Measurements from ENCODE around the gene CARMIL1.

Gene CARMIL1

GRCh38 chr6:25639653-25640052 lies 360.5 kb downstream of the CARMIL1 start:
- TF ChIP-seq CTCF (conservative IDR thresholded peaks at IDR 0.05): no peak
- H3K27ac ChIP-seq: peak overlapping the region; percentile 95; the same call in 1 of the 2 replicates

DNA sequence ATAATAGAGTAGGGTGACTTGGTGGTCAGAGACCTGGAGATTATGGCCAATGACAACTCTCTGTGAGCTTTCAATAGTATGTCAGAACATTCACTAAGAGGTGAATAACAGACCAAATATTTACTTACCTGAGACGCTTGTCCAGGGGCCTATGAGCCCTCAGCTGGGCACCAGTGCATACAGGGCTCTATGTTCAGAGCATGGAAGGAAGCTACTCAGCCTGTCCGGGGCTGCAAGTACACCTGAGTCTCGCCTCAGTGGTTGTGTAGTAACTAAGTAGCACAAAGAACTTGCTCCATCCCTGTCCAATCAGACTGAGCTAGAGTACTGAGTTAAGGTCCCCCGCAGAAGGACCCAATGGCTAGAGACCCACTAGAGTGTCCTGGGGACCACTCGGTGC lies 361.3 kb downstream of the CARMIL1 start:
- H3K27ac ChIP-seq: peak overlapping the region; percentile 95
- no peak for TF ChIP-seq CTCF (conservative IDR thresholded peaks at IDR 0.05)

DNA sequence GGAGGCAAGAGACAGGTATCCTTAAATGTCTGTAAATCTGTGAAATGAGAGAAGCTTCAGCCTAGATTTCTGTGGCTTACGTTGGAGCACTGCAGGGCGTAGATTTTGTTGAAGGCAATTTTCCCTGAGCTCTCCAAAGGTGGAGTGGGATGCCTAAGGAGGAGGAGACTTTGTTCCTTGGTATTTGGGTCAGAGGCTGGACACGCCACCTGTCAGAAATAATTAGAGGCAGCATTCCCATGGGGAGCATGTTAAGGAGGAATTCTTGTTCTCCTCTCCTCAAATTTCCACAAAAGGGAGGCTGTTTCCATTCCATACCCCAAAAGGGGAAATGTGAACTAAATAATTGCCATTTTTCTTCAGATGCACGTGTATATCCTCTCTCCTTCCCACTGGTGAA lies 361.7 kb downstream of the CARMIL1 start:
- H3K27ac ChIP-seq: peak overlapping the region; percentile 95
- TF ChIP-seq CTCF (conservative IDR thresholded peaks at IDR 0.05): no peak

DNA sequence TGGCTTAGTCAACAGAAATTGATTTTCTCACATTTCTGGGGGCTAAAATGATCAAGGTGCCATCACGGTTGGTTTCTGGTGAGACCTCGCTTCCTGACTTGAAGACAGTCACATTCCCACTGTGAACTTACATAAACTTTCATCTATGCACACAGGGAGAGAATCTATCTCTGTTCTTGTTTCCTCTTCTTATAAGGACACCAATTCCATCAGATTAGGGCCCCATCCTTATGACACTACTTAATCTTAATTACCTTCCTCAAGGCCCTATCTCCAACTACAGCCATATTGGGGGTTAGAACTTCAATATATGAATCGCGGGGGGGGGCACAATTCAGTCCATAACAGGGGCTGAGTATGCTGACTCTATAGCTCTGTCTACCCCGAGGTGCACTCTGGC lies 362.2 kb downstream of the CARMIL1 start:
- no peak for TF ChIP-seq CTCF (conservative IDR thresholded peaks at IDR 0.05)

DNA sequence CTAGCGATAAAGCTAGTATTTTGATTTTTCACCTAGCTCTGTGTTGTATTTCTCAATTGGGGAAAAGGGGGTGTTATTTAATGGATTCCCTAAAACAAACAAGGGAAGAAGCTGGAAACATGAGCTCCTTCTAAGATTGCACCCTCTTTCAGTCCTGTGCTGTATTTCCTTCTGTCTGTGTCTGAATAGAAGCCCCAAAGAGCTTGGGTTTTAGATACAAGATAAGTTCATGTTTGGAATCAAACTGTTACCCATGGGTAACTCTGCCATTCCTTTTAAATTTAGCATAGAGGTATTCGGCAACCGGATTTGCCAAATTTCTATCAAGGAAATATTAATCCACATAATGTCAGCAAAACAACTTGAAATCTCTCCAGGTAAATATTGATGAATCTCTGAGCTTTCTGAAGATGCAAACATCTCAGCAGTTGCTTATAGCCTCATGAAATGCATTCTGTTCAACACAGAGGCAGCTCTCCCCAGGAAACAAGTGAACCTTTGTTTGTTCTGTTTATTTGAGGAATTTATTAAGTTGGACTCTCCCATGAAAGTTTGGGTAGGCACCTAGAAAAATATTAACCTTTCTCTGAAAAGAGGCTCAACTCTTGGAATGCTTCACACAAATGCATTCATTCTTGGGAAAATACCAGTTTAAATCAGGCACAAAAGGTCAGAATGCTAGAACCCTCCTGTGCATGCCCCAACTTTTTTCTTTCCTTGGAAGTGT lies 362.9 kb downstream of the CARMIL1 start:
- H3K27ac ChIP-seq: peak overlapping the region; percentile 95

More for the DNA sequence above, 362.2 kb downstream of the CARMIL1 start:
- peak overlapping the region; percentile 95 for H3K27ac ChIP-seq

GRCh38 chr6:25642667-25643328 lies 363.6 kb downstream of the CARMIL1 start:
- H3K27ac ChIP-seq: peak overlapping the region; percentile 95
- TF ChIP-seq CTCF (conservative IDR thresholded peaks at IDR 0.05): no peak

More for the DNA sequence above, 362.9 kb downstream of the CARMIL1 start:
- no peak for TF ChIP-seq CTCF (conservative IDR thresholded peaks at IDR 0.05)

DNA sequence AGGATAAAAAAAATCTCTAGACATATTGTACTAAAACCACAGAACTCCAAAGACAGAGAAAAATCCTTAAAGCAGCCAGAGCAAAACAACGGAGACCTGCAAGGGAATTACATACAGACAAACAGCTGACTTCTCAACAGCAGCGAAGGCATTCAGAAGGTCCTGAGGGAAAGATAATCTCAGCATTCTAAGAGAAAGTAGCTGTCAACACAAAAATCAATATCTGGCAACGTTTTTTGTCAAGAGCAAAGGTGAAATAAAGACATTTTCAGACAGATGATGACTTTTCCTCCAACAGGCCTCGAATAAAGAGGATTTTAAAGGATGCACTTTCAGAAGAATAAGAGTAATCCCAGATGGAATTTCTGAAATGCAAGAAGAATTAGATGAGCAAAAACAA lies 366.7 kb downstream of the CARMIL1 start:
- TF ChIP-seq CTCF (conservative IDR thresholded peaks at IDR 0.05): no peak
- peak overlapping the region; percentile 95; the same call in 1 of the 2 replicates for H3K27ac ChIP-seq

All from VCaP (cell line).